GM12874 (cell line): Measurements from ENCODE around the gene PTPRN2.

Experiments used
- TF ChIP-seq, protein P1 (sequence below): IDR thresholded peaks from 2 replicates; pipeline ENCODE4 v1.5.1; 2011; ENCODE audit warnings: low read depth, mild to moderate bottlenecking, control low read depth, low read length, moderate library complexity; ENCODE audit not compliant: insufficient read depth

The PTPRN2 gene

DNA sequence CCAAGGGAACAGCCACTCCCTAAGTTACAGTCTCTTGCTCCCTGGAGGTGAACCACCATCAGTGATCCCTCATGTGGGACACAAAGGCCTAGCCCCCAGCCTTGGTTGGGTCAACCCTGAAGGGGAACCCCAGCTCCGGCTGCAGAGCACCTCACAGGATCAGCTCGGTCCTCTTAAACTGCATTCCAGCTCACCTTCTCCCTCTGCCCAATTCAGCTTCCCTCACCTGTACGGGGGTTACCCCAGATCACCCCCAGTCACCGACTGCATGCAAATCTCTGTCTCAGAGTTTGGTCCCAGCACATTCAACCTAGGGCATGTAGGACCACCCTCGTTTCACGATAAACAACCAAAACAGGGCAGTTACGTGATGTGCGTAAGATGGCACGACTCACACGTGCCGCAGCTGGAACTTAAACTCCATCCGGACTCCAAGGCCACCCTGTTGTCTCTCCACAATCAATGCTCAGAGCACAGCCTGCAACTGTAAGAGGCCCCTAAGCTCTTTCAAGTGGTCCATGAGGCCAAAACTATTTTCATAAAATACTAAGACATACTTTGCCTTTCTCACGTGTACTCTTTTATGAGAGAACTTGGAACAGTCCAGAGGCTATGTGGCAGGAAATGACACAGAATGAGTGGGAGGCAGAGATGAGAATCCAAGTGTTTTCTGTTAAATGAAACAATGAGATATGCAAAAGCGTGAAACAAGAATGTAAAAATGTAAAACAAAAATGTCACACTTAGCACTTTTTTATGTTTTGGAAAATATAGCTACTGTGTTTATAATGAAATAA is 285.2 kb downstream of the PTPRN2 start:
- TF ChIP-seq, protein P1, sequence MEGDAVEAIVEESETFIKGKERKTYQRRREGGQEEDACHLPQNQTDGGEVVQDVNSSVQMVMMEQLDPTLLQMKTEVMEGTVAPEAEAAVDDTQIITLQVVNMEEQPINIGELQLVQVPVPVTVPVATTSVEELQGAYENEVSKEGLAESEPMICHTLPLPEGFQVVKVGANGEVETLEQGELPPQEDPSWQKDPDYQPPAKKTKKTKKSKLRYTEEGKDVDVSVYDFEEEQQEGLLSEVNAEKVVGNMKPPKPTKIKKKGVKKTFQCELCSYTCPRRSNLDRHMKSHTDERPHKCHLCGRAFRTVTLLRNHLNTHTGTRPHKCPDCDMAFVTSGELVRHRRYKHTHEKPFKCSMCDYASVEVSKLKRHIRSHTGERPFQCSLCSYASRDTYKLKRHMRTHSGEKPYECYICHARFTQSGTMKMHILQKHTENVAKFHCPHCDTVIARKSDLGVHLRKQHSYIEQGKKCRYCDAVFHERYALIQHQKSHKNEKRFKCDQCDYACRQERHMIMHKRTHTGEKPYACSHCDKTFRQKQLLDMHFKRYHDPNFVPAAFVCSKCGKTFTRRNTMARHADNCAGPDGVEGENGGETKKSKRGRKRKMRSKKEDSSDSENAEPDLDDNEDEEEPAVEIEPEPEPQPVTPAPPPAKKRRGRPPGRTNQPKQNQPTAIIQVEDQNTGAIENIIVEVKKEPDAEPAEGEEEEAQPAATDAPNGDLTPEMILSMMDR: no peak

DNA sequence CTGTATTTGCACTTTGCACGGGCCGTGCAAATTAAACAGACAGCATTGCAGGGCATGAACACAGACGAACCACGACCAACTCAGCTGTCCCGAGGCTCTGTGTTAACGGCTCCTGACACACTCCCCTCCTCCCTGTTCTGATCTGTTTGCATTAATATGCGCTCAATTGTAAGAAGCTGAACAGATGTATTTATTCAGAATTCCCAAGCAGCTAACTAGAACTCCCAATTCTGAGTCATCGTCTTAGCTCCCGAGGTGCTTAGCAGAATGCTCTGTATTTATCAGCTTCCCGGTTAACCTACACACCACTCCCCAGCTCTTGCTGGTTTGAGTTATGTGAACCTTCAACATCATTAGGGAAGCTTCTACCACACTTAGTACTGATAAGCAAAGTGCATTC is 286.4 kb downstream of the PTPRN2 start:
- TF ChIP-seq, protein P1: no peak

DNA sequence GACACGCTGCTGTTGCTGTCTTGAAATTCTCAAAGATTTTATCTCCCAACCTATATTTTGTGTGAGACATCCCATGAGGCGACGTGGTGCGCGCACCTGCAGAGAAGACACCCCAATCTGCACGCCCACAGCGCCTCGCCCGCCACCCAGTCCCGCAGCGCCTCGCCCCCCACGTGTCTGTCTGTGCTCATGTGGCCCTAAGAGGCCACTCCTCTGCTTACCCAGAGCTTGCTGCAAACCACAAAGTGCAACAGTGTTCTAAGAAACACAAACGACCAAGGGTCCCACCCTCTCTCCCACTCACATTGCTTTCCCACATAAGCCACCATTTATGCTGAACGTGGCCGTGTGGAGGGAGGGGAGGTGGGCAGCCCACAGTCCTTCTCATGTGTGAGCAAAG is 287.2 kb downstream of the PTPRN2 start:
- TF ChIP-seq, protein P1: no peak

DNA sequence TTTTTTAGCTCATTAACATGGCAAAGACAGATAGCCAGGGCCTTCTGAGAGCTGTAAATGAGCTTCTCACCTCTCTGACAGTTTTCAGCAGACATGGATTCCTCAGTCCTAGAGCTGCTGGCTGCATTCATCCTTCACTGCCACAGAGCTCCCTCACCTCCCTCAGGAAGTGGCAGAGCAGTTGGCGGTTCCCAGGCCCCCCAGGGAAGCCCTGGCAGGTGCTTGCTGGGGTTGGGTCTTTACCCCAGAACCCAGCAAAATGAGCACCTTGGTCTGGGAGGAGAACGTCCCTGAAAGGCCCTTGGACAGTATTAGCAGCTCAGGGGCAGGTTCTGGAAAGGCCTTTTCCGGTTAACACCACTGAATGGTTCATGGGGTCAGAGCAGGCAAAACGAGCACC is 288.0 kb downstream of the PTPRN2 start:
- TF ChIP-seq, protein P1: no peak

DNA sequence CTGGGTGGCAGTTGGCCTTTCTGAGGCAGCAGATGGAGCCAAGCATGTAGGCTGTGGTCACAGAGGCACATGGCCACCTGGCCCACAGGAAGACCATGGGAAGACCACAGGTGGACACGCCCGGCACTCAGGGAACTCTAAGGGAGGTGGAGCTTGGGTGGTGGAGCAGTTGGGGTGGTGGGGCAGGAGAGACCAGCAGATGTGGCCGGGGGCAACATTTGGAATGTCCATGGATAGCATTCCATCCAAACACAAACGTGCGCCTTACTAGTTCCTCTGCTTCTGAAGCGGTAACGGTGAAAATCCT is 290.9 kb downstream of the PTPRN2 start:
- TF ChIP-seq, protein P1: no peak

DNA sequence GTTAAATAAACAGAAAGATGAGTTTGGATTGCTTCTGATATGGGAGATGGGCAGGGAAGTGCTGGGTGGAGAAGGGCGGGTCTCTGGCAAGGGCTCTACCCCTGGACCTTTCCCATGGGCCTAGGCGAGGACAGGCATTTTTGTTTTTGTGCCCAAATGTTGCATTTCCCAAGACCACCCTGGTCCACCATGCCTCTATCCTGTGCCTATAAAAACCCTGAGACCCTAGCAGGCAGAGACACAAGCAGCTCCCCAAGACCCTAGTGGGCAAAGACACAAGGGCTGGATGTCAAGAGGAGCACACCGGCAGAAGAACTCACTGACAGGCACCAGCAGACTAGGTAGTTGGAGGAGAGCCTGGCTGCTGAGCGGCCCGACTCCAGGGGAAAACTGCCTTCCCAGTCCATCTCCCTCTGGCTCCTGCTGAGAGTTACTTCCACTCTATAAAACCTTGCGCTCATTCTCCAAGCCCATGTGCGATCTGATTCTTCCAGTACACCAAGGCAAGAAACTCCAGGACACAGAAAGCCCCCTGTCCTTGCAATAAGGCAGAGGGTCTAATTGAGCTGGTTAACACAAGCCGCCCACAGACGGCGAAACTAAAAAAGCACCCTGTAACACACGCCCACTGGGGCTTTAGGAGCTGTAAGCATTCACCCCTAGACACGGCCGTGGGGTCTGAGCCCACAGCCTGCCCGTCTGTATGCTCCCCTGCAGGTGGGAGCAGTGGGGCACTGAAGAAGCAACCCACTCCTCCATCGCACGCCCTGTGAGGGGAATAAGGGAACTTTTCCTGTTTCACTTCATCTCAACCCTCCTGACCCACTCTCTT is 291.4 kb downstream of the PTPRN2 start:
- TF ChIP-seq, protein P1: no peak

DNA sequence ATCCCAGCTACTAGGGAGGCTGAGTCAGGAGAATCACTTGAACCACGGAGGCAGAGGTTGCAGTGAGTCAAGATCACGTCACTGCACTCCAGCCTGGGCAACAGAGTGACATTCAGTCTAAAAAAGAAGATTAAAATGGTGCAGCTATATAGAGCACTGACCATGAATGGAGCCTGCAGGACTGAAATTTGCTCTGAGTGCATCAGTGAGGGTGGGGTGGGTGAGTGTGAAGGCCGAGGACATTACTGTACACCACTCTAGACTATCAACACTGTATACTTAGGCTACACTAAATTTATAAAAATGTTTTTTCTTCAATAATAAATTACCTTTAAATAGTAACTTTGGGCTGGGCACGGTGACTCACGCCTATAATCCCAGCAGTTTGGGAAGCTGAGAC is 294.7 kb downstream of the PTPRN2 start:
- TF ChIP-seq, protein P1: no peak
